ENCODE measurements around the gene MARCHF4. TPM values are rescaled to one million over a fixed set of nuclear protein-coding genes. Genes with fewer than 3 reads are reported as not detected.

The MARCHF4 gene, protein sequence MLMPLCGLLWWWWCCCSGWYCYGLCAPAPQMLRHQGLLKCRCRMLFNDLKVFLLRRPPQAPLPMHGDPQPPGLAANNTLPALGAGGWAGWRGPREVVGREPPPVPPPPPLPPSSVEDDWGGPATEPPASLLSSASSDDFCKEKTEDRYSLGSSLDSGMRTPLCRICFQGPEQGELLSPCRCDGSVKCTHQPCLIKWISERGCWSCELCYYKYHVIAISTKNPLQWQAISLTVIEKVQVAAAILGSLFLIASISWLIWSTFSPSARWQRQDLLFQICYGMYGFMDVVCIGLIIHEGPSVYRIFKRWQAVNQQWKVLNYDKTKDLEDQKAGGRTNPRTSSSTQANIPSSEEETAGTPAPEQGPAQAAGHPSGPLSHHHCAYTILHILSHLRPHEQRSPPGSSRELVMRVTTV
- total RNA-seq (1 to 10 TPM; 4.0 to 8.2 TPM), polyA plus RNA-seq (ENCODE audit: insufficient read length in 2 of 2) (10 to 100 TPM; 38.0 to 40.1 TPM)
- long read RNA-seq, donor 1, full-length matches to known transcripts, result 8 of 8 reads
- long read RNA-seq, donor 1, partial matches to known transcripts, result 0 of 8 reads
- long read RNA-seq, donor 1, other reads (novel, unspliced or antisense), result 0 of 8 reads
- long read RNA-seq, donor 2, full-length matches to known transcripts, result 4 of 11 reads
- long read RNA-seq, donor 2, partial matches to known transcripts, result 7 of 11 reads
- long read RNA-seq, donor 2, other reads (novel, unspliced or antisense), result 0 of 11 reads
- long read RNA-seq, donor 3, full-length matches to known transcripts, result 4 of 4 reads
- long read RNA-seq, donor 3, partial matches to known transcripts, result 0 of 4 reads
- long read RNA-seq, donor 3, other reads (novel, unspliced or antisense), result 0 of 4 reads
- long read RNA-seq, donor 4, partial matches to known transcripts, result 15,772 of 16,030 reads
- long read RNA-seq, donor 4, other reads (novel, unspliced or antisense), result 258 of 16,030 reads

DNA sequence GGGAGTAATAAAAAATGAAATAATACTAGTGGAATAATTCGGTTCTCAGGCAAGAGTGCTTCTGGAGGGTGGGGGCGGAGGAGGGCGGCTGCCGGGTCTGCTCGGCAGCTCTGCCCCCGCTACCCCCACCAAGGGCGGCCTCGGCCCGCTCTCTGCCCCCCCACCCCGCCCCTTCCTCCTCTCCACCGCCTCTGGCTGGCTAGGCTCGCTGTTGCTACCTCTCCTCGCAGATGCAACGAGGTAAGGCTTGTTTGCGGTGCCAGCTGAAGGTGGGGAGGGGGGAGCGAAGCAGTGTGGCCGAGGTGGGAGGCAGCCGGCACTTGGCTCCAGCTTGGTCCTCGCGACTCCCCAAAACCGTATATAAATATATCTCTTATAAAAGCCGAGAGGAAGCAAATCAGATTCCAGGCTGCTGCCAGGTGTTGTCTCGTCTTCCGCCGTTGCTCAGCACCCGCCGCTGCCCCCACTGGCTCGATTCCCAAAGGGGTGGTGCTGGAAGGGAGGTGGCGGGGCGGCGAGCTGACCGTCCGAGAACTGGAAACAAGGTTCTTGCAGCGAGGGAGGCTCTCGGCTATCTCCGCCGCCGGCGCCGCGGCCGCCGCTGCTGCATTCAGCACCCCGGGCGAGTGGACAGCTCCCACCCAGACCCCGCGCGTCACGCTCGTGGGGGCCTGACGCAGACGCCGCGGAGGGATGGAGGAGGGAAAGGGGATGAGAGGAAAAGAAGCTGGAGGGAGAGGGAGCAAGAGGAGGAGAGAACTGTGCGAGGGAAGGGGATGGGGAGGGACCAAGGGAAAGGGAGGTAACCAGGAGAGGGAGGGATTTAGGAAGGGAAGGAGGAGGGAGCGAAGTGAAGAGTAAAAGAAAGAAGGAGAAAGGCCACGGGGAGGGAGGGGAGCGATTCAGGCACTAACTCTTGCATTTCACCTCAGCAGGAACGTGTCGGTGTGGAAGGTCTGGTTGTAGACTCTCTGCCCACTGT lies at the start of gene MARCHF4:
TSS of gene MARCHF4 (minus strand) at position 763 of the 982 bp plus-strand sequence. CDS start 2,223 bp downstream, outside the sequence.
- Histone ChIP-seq H3K9me3 (ENCODE audit: control insufficient read depth, insufficient read depth, low read length) (no peaks in the 10 kb centered on the region), H3K4me1 (ENCODE audit: control insufficient read depth, insufficient read depth, low read length) (peaks cover 24% of the 10 kb centered on the region), H3K36me3 (ENCODE audit: control insufficient read depth, insufficient read depth, low read length) (no peaks in the 10 kb centered on the region), H3K27me3 (ENCODE audit: control insufficient read depth, insufficient read depth, low read length) (peaks cover 13% of the 10 kb centered on the region), H3K4me3 (ENCODE audit: low read depth, low read length) (peak within 1 kb of the TSS; percentile 56), H3K27ac (ENCODE audit: low read depth, low read length) (no peak within 1 kb of the TSS)
- WGBS (ENCODE audit: insufficient coverage), result under 1% methylated on average over 35 of the region's 60 CpGs
- DNase-seq (ENCODE audit: low read depth in 4 of 6, low spot score in 6 of 6), result peak in 5 of 6 donors; percentile 63 to 95 (median 75)

DNA sequence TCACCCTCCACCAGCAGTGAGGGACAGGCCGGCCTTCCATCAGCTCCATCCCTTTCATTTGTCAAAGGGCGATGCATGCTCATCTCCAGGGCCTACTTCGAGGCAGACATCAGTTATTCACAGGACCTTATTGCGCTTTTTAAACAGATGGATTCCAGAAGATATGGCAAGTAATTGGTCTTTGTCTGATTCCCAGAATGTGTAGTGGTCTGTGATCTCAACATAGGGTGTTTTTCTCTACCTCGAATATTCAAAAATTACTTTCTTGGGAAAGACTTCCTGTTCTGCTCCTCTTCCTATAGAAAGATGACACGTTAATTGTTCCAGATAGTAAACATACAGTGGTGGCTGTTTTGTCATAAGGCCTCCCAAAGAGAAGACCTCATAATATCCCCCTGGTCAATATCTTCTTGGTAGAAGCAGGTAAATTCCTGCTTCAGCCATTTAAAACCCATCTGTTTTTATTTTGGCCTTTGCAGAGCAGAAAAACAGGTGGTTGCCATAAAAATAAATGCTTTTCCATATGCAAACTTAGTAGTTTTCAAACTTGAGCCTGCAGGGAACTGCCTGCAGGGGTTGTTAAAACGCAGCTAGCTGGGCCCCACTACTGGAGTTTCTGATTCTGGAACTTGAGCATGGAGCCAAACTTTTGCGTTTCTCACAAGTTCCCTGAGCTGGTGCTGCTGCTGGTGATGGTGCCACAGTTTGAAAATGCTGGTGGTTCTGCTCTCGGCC lies 48.3 kb upstream of the MARCHF4 start:
- Histone ChIP-seq H3K4me3 (ENCODE audit: low read depth, low read length) (no peak overlapping the region), H3K36me3 (ENCODE audit: control insufficient read depth, insufficient read depth, low read length) (peaks cover 53% of the 10 kb centered on the region)
- 82% methylated on average over 5 of the region's 9 CpGs for WGBS (ENCODE audit: insufficient coverage)

DNA sequence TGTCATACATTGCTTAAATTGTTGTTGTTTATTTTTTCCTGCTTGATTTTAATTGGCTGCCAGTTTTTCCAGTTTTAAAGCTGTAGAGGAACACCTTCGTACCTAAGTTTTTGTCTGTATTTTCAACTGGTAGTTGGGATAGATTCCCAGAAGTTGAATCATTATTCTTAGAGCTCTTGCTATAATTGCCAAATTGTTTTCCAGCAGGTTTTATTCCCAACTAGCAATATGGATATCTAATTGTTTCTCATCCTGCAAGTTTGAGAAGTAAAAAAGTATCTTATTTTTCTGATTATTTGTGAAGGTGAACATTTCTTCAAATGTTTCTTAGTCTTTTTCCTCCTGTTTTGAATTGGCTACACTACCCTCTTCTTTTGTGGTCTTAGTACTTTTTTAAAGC lies 46.7 kb upstream of the MARCHF4 start:
- WGBS (ENCODE audit: insufficient coverage), result no CpG with 5 or more reads among the region's 1 CpG
- H3K9me3 ChIP-seq (ENCODE audit: control insufficient read depth, insufficient read depth, low read length), result no peaks in the 10 kb centered on the region
- H3K27ac ChIP-seq (ENCODE audit: low read depth, low read length), result no peak overlapping the region
- H3K4me1 ChIP-seq (ENCODE audit: control insufficient read depth, insufficient read depth, low read length), result no peaks in the 10 kb centered on the region
- DNase-seq (ENCODE audit: low read depth in 4 of 6, low spot score in 6 of 6), result no peak
- no peaks in the 10 kb centered on the region for H3K27me3 ChIP-seq (ENCODE audit: control insufficient read depth, insufficient read depth, low read length)
- H3K36me3 ChIP-seq (ENCODE audit: control insufficient read depth, insufficient read depth, low read length), result peaks cover 47% of the 10 kb centered on the region
- H3K4me3 ChIP-seq (ENCODE audit: low read depth, low read length), result no peak overlapping the region

More for the DNA sequence above, 48.3 kb upstream of the MARCHF4 start:
- Histone ChIP-seq H3K9me3 (ENCODE audit: control insufficient read depth, insufficient read depth, low read length) (no peaks in the 10 kb centered on the region), H3K27me3 (ENCODE audit: control insufficient read depth, insufficient read depth, low read length) (no peaks in the 10 kb centered on the region), H3K27ac (ENCODE audit: low read depth, low read length) (no peak overlapping the region), H3K4me1 (ENCODE audit: control insufficient read depth, insufficient read depth, low read length) (no peaks in the 10 kb centered on the region)
- no peak for DNase-seq (ENCODE audit: low read depth in 4 of 6, low spot score in 6 of 6)

DNA sequence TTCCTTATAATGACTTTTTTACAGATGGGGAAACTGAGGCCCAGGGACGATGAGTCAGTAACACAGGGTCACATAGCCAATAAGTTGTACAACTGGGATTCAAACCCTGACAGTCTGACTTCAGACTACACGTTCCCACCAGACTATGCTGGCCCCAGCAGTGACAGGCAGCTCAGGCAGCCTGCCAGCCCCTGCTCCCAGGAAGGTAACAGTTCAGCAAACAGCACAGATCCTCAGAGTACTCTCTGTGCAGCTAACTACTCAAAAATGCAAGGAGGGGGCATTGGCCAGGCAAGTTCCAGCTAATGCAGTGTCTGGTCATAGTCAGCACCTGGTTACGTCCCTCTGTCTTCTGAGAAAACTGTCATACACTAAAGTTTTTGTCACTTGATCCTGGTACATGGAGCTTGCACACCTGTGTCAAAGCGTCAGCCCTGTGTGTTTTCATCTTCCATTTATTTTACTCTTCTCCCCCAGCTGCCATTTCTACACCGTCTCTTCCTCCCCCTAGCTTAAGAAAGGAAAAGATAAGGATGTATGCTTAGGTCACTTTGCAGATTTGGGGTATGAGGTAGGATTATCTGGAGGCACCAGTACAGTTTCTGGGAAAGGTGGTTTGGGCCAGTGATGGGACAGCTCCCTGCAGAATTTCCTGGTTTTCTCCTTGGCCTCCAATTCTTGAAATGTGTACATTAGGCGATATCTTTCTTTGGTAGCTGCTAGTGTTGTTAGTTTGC lies 44.5 kb upstream of the MARCHF4 start:
- Histone ChIP-seq H3K4me1 (ENCODE audit: control insufficient read depth, insufficient read depth, low read length) (peaks cover 6% of the 10 kb centered on the region), H3K27ac (ENCODE audit: low read depth, low read length) (no peak overlapping the region), H3K36me3 (ENCODE audit: control insufficient read depth, insufficient read depth, low read length) (peaks cover 31% of the 10 kb centered on the region), H3K27me3 (ENCODE audit: control insufficient read depth, insufficient read depth, low read length) (no peaks in the 10 kb centered on the region), H3K9me3 (ENCODE audit: control insufficient read depth, insufficient read depth, low read length) (no peaks in the 10 kb centered on the region), H3K4me3 (ENCODE audit: low read depth, low read length) (no peak overlapping the region)
- no peak for DNase-seq (ENCODE audit: low read depth in 4 of 6, low spot score in 6 of 6)
- WGBS (ENCODE audit: insufficient coverage), result 83% methylated on average over 3 of the region's 6 CpGs

DNA sequence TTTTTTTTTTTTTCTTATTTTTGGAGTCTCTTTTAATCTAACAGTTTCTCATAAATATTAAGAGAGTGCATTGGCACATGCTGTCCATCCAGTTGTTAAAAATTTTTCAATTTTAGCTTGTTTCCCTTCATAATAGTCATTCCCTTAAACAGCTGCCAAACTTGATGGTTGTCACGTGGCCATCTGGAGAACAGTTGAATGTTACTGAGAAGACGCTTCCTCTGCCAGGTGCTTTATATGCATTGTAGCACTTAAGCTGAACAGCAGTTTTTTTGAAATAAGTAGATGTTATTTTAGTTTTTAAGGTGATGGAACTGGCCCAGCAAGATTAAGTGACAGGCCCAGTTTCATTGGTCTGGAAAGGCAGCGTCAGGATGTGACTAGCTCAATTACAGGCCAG lies 43.3 kb upstream of the MARCHF4 start:
- Histone ChIP-seq H3K4me3 (ENCODE audit: low read depth, low read length) (no peak overlapping the region), H3K4me1 (ENCODE audit: control insufficient read depth, insufficient read depth, low read length) (peaks cover 6% of the 10 kb centered on the region), H3K36me3 (ENCODE audit: control insufficient read depth, insufficient read depth, low read length) (peaks cover 21% of the 10 kb centered on the region), H3K27ac (ENCODE audit: low read depth, low read length) (no peak overlapping the region), H3K27me3 (ENCODE audit: control insufficient read depth, insufficient read depth, low read length) (no peaks in the 10 kb centered on the region), H3K9me3 (ENCODE audit: control insufficient read depth, insufficient read depth, low read length) (no peaks in the 10 kb centered on the region)
- WGBS (ENCODE audit: insufficient coverage), result 81% methylated on average over 2 of the region's 3 CpGs
- DNase-seq (ENCODE audit: low read depth in 4 of 6, low spot score in 6 of 6), result peak in 1 of 6 donors; percentile 48

DNA sequence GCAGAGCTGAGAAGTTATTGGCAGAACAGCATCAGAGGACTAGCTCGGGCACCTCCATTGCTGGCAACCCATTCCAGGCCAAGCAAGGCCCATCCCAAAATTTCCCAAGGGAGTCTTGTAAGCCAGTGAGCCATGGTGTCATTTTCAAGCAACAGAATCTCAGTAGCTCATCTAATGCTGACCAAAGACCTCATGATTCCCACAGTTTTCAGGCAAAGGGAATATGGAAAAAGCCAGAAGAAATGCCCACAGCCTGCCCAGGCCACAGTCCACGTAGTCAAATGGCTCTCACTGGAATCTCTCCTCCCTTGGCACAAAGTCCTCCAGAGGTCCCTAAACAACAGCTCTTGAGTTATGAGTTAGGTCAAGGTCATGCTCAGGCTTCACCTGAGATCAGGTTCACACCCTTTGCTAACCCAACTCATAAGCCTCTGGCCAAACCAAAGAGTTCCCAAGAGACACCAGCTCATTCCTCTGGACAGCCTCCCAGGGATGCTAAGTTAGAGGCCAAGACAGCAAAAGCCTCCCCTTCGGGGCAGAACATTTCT lies 42.6 kb upstream of the MARCHF4 start:
- peaks cover 16% of the 10 kb centered on the region for H3K36me3 ChIP-seq (ENCODE audit: control insufficient read depth, insufficient read depth, low read length)
- no peak overlapping the region for H3K27ac ChIP-seq (ENCODE audit: low read depth, low read length)
- 86% methylated on average over 3 of the region's 3 CpGs for WGBS (ENCODE audit: insufficient coverage)
- no peaks in the 10 kb centered on the region for H3K27me3 ChIP-seq (ENCODE audit: control insufficient read depth, insufficient read depth, low read length)
- no peak overlapping the region for H3K4me3 ChIP-seq (ENCODE audit: low read depth, low read length)
- no peaks in the 10 kb centered on the region for H3K9me3 ChIP-seq (ENCODE audit: control insufficient read depth, insufficient read depth, low read length)
- DNase-seq (ENCODE audit: low read depth in 4 of 6, low spot score in 6 of 6), result no peak
- H3K4me1 ChIP-seq (ENCODE audit: control insufficient read depth, insufficient read depth, low read length), result peaks cover 6% of the 10 kb centered on the region

DNA sequence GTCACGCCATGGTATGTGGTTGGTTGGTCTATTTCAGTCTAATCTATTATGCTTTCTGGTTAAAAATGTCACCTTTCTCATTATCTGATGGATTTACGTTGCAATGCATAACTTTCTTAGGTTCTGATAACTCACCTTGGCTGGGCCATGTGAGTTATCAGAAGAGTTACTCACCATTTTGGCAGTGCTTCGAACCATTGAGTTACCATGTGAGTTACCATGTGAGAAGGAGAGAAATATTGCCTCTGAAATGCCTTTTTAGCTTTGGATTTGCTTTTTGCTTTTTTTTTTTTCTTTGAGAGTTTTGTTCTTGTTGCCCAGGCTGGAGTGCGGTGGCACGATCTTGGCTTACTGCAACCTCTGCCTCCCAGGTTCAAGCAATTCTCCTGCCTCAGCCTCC lies 41.6 kb upstream of the MARCHF4 start:
- 100% methylated on average over 1 of the region's 5 CpGs for WGBS (ENCODE audit: insufficient coverage)
- H3K36me3 ChIP-seq (ENCODE audit: control insufficient read depth, insufficient read depth, low read length), result peaks cover 12% of the 10 kb centered on the region
- no peaks in the 10 kb centered on the region for H3K9me3 ChIP-seq (ENCODE audit: control insufficient read depth, insufficient read depth, low read length)
- no peak overlapping the region for H3K4me3 ChIP-seq (ENCODE audit: low read depth, low read length)
- no peak for DNase-seq (ENCODE audit: low read depth in 4 of 6, low spot score in 6 of 6)
- H3K4me1 ChIP-seq (ENCODE audit: control insufficient read depth, insufficient read depth, low read length), result peaks cover 6% of the 10 kb centered on the region
- H3K27me3 ChIP-seq (ENCODE audit: control insufficient read depth, insufficient read depth, low read length), result no peaks in the 10 kb centered on the region
- no peak overlapping the region for H3K27ac ChIP-seq (ENCODE audit: low read depth, low read length)
